K562 (cell line): ENCODE measurements around the gene UBE2V1. TPM values are rescaled to one million over a fixed set of nuclear protein-coding genes. Genes with fewer than 3 reads are reported as not detected.

Experiments
- ATAC-seq: fragments of 200-7000 bp; cut with Tn5 transposase; 3 replicates; pipeline ENCODE4 v1.9.1; 2020; ENCODE audit warnings: moderate library complexity
- BruUV-seq: library from RNA; stranded (reverse); fragments of 400-500 nt; replicated peaks from 2 replicates; lab custom pipeline; 2021; lab: Mats Ljungman, UMichigan
- CTCF ChIA-PET: fragments of 300-600 bp; formaldehyde crosslinking; extraction: SDS; loops from one replicate; lab custom pipeline; 2021; ENCODE audit warnings: low intra/inter-chr PET ratio; lab: Yijun Ruan, JAX
- POLR2A ChIA-PET: fragments of 300-600, 350-650 bp; sonication (Branson Sonifier 250); formaldehyde crosslinking; extraction: SDS; loops from one replicate; lab custom pipeline; 2021; ENCODE audit warnings: antibody characterized with exemption, inconsistent platforms; lab: Yijun Ruan, JAX
- DNase-seq, 4 experiments: peaks; one replicate each; pipeline versions ENCODE4 v3.0.0 to v3.0.0-alpha.2; 2011 to 2018; ENCODE audit warnings: low spot score in 3 of 4, mixed read lengths in 3 of 4; ENCODE audit errors: extremely low read depth in 1 of 4
- FAIRE-seq: peaks from 2 replicates; lab custom pipeline; 2011; peaks lifted over from hg19 to GRCh38; lab: Jason Lieb, UNC
- H2AFZ ChIP-seq: 2 replicates; pipeline ENCODE4 v1.6.0; 2011; ENCODE audit warnings: low read depth, low read length, control low read depth, inconsistent platforms
- H3K27ac ChIP-seq: fragments of 200-600 bp; 3 replicates; pipeline ENCODE4 v1.8.0; 2011; ENCODE audit warnings: low read depth, mild to moderate bottlenecking, control low read depth, inconsistent platforms, low read length, moderate library complexity, mixed read lengths; ENCODE audit errors: extremely low read depth
- H3K27me3 ChIP-seq, 2 experiments: fragments of 300-600 bp in 1 of 2; 2 replicates in 1 of 2; 3 replicates in 1 of 2; pipeline versions ENCODE4 v1.6.0 to v1.8.0; 2011; ENCODE audit warnings: inconsistent platforms in 2 of 2, low read length in 2 of 2, mild to moderate bottlenecking in 1 of 2, mixed read lengths in 1 of 2, moderate library complexity in 1 of 2; ENCODE audit not compliant: control insufficient read depth in 2 of 2, insufficient read depth in 2 of 2
- H3K36me3 ChIP-seq: fragments of 300-600 bp; 3 replicates; pipeline ENCODE4 v1.8.0; 2011; ENCODE audit warnings: mild to moderate bottlenecking, low read length, inconsistent platforms; ENCODE audit not compliant: control insufficient read depth, insufficient read depth
- H3K4me1 ChIP-seq, 2 experiments: fragments of 200-600 bp in 1 of 2; replicated peaks in 1 of 2; 2 replicates in 1 of 2; 3 replicates in 1 of 2; pipeline versions ENCODE4 v1.5.1 to v1.8.0; 2011; ENCODE audit warnings: inconsistent platforms in 2 of 2, low read length in 2 of 2, mild to moderate bottlenecking in 1 of 2, mixed read lengths in 1 of 2, moderate library complexity in 1 of 2; ENCODE audit not compliant: control insufficient read depth in 2 of 2, insufficient read depth in 2 of 2
- H3K4me2 ChIP-seq: 2 replicates; pipeline ENCODE4 v1.6.1; 2011; ENCODE audit warnings: low read length, control low read depth, inconsistent platforms, mixed read lengths; ENCODE audit not compliant: insufficient read depth
- H3K4me3 ChIP-seq: fragments of 200-600 bp; sonication (generic), shearing (Covaris generic); 2 replicates; pipeline ENCODE4 v1.5.1; 2016; ENCODE audit warnings: control low read depth, inconsistent platforms
- H3K79me2 ChIP-seq: fragments of 200-600 bp; 3 replicates; pipeline ENCODE4 v1.8.0; 2011; ENCODE audit warnings: low read length, inconsistent platforms; ENCODE audit not compliant: control insufficient read depth, insufficient read depth
- H3K9ac ChIP-seq, 2 experiments: 2 replicates each; pipeline versions ENCODE4 v1.6.0 to v1.6.1; 2011; ENCODE audit warnings: low read depth in 2 of 2, low read length in 2 of 2, control low read depth in 1 of 2, inconsistent platforms in 1 of 2, mild to moderate bottlenecking in 1 of 2, mixed read lengths in 1 of 2; ENCODE audit not compliant: insufficient read depth in 1 of 2
- H3K9me1 ChIP-seq: one replicate; pipeline ENCODE4 v1.6.0; 2011; ENCODE audit warnings: inconsistent platforms, mild to moderate bottlenecking, low read length, moderate library complexity; ENCODE audit not compliant: control insufficient read depth, insufficient read depth
- H3K9me3 ChIP-seq: replicated peaks from 2 replicates; pipeline ENCODE4 v1.5.1; 2011; ENCODE audit warnings: low read depth, low read length, inconsistent platforms; ENCODE audit not compliant: control insufficient read depth, insufficient read depth
- H4K20me1 ChIP-seq: replicated peaks from 2 replicates; pipeline ENCODE4 v1.6.1; 2011; ENCODE audit warnings: low read length, inconsistent platforms, mixed read lengths; ENCODE audit not compliant: control insufficient read depth, insufficient read depth
- ARID2 ChIP-seq: fragments of 450-650 bp; IDR thresholded peaks from 2 replicates; pipeline ENCODE4 v1.6.1; 2017; ENCODE audit warnings: antibody characterized with exemption, mild to moderate bottlenecking
- FOXP1 ChIP-seq: sonication (generic); formaldehyde crosslinking; IDR thresholded peaks from 2 replicates; pipeline ENCODE4 v1.8.0; 2022; ENCODE audit warnings: mild to moderate bottlenecking, missing genetic modification reagents
- HDAC6 ChIP-seq: IDR thresholded peaks from 2 replicates; pipeline ENCODE4 v1.6.1; 2012; ENCODE audit warnings: low read depth, mild to moderate bottlenecking, control low read depth, inconsistent platforms, low read length, moderate library complexity
- MECOM ChIP-seq: fragments of 250-450 bp; sonication (Bioruptor Pico); IDR thresholded peaks from 2 replicates; pipeline ENCODE4 v1.8.0; 2022; ENCODE audit warnings: inconsistent platforms
- THAP12 ChIP-seq: fragments of 250-450 bp; sonication (Bioruptor Pico); IDR thresholded peaks from 2 replicates; pipeline ENCODE4 v1.9.0; 2021; ENCODE audit warnings: mild to moderate bottlenecking, inconsistent platforms
- ZNF121 ChIP-seq: sonication (generic); formaldehyde crosslinking; conservative IDR thresholded peaks from 2 replicates; pipeline ENCODE4 v1.8.0; 2022; ENCODE audit warnings: missing genetic modification reagents
- ZNF318 ChIP-seq, 2 experiments: fragments of 450-650 bp; IDR thresholded peaks; 2 replicates each; pipeline ENCODE4 v1.6.1; 2016; ENCODE audit warnings: mild to moderate bottlenecking in 2 of 2, borderline replicate concordance in 1 of 2, low read depth in 1 of 2, moderate library complexity in 1 of 2
- WGBS: fragments of 100-300 bp; shearing (Covaris generic); methylation state at CpG from one replicate; pipeline ENCODE4 v1.1.6; 2016; ENCODE audit warnings: low coverage, mixed read lengths; ENCODE audit not compliant: insufficient coverage; ENCODE audit errors: missing lambda C conversion rate; 5-methylcytosine and 5-hydroxymethylcytosine counted together
- in situ Hi-C: fragments of 300-500 bp; cut with MboI; formaldehyde crosslinking; loops from 4 replicates; pipeline ENCODE4 v1.15.0; 2018; ENCODE audit warnings: inconsistent platforms, mixed read lengths
- intact Hi-C: fragments of 100-400 bp; cut with micrococcal nuclease; formaldehyde crosslinking; loops from 2 replicates; pipeline ENCODE4 v1.14.2; 2022
- polyA plus RNA-seq, 8 experiments: library from polyadenylated mRNA; depleted of rRNA in 4 of 8; stranded (reverse) in 5 of 8; unstranded in 3 of 8; fragments of >200 nt; fragmentation: Nextera tagmentation in 2 of 8; fragmentation: Illumina TruSeq in 1 of 8; extraction: Ambion mirVana in 2 of 8; extraction: Trizol in 1 of 8; gene quantifications; 2 replicates each; pipeline versions ENCODE4 v1.2.1 to v1.2.3, GENCODE V29; 2011 to 2014; ENCODE audit warnings: inconsistent platforms in 1 of 8, missing spikeins in 1 of 8
- total RNA-seq, 7 experiments: library from RNA; depleted of rRNA in 6 of 7; stranded (reverse); fragments of >200 nt in 6 of 7; fragmentation: Illumina TruSeq in 2 of 7; extraction: Trizol in 2 of 7; gene quantifications; 2 replicates each; pipeline versions ENCODE4 v1.2.1 to v1.2.3, GENCODE V29; 2011 to 2021; ENCODE audit warnings: low replicate concordance in 1 of 7

Gene UBE2V1
- total and polyA plus RNA-seq, 9 of the 15 experiments (the other 6 are each of a cell fraction or from before 2014, with no cell fraction given), result 93.0 to 357 (median 119) TPM

- peak; percentile 99 for TF ChIP-seq ARID2
Measured at GRCh38 chr20:50071039-50071888, 41.7 kb downstream of the UBE2V1 start (continued).

GRCh38 chr20:50070361-50070760 is 42.6 kb downstream of the UBE2V1 start:
- Histone ChIP-seq H4K20me1 (no peaks in the 10 kb centered on the region), H3K4me3 (no peak overlapping the region), H3K36me3 (no peaks in the 10 kb centered on the region), H2AFZ (no peak overlapping the region), H3K27me3 (no peaks in the 10 kb centered on the region), H3K4me2 (no peak overlapping the region), H3K9ac (no peak overlapping the region; a peak in 1 of 4 replicates), H3K79me2 (no peaks in the 10 kb centered on the region), H3K4me1 (peaks cover 2 to 22% of the 10 kb centered on the region in 2 experiments; a peak in 4 of 5 replicates), H3K9me3 (no peaks in the 10 kb centered on the region), H3K9me1 (no peaks in the 10 kb centered on the region), H3K27ac (no peak overlapping the region)
- intact Hi-C loops (loop anchor here (2.0 to 10.0 kb wide), 3 partner anchors 98 to 460 kb away; no protein-coding TSS in a partner anchor), in situ Hi-C loops (loop anchor here (5.0 kb wide), 1 partner anchor 88 kb away; the partner anchor contains the start of gene SNAI1)
- DNase-seq, result peak in 1 of 4 experiments; percentile 39
- no peak for ATAC-seq
- CTCF ChIA-PET, result interaction anchor here (0.9 to 3.4 kb wide), 2 partner anchors 91 to 108 kb away, joined by 8 to 100 read pairs; partner anchors contain the start of gene SNAI1
- no TSS peak for BruUV-seq
- WGBS, result 97% methylated on average over 5 of the region's 7 CpGs
- FAIRE-seq, result no peak
- POLR2A ChIA-PET, result interaction anchor here (0.6 to 6.5 kb wide), 5 partner anchors 81 to 372 kb away, joined by 3 to 74 read pairs (median 6); partner anchors contain the start of gene SNAI1
- TF ChIP-seq ZNF121 (CRISPR knock-in tag), result peak; percentile 80
- TF ChIP-seq ZNF318 (IDR thresholded peaks at IDR 0.05; ENCODE audit: borderline replicate concordance in 1 of 2, low read depth in 1 of 2), result no peak
- TF ChIP-seq MECOM (CRISPR knock-in tag), result no peak
- no peak for TF ChIP-seq HDAC6
- no peak for TF ChIP-seq THAP12 (CRISPR knock-in tag)
- 0 out of 2 replicates have a peak, but pooled peaks have one; percentile 33 for TF ChIP-seq FOXP1 (CRISPR knock-in tag)
